ENCODE measurements around the gene UAP1L1. TPM values are rescaled to one million over a fixed set of nuclear protein-coding genes. Genes with fewer than 3 reads are reported as not detected.

Gene UAP1L1
- polyA plus RNA-seq, 2 of the 4 experiments (the other 2 are of a cell fraction), result 1.2 to 7.8 TPM

- TF ChIP-seq SREBF2 (IDR thresholded peaks at IDR 0.05) (no peak), RFX5 (IDR thresholded peaks at IDR 0.05) (no peak), POLR2A (IDR thresholded peaks at IDR 0.05; ENCODE audit: low read length) (peak; percentile 18; the same call in 1 of the 2 replicates), HEYL (CRISPR knock-in tag; IDR thresholded peaks at IDR 0.05) (no peak), HOXB13 (CRISPR knock-in tag; IDR thresholded peaks at IDR 0.05; ENCODE audit: low read depth) (peak; percentile 79; the same call in 1 of the 2 replicates), HMGXB4 (CRISPR knock-in tag; IDR thresholded peaks at IDR 0.05; ENCODE audit: borderline replicate concordance) (no peak; the same call in 1 of the 2 replicates), ATOH8 (CRISPR knock-in tag; IDR thresholded peaks at IDR 0.05; ENCODE audit: low read depth) (peak; percentile 40; the same call in 1 of the 2 replicates), JUN (IDR thresholded peaks at IDR 0.05) (no peak), TP53 (CRISPR knock-in tag; IDR thresholded peaks at IDR 0.05) (no peak; the same call in 1 of the 2 replicates)
These were observed 8.7 kb downstream of the UAP1L1 start (continued) for GRCh38 chr9:137085920-137086530.

DNA sequence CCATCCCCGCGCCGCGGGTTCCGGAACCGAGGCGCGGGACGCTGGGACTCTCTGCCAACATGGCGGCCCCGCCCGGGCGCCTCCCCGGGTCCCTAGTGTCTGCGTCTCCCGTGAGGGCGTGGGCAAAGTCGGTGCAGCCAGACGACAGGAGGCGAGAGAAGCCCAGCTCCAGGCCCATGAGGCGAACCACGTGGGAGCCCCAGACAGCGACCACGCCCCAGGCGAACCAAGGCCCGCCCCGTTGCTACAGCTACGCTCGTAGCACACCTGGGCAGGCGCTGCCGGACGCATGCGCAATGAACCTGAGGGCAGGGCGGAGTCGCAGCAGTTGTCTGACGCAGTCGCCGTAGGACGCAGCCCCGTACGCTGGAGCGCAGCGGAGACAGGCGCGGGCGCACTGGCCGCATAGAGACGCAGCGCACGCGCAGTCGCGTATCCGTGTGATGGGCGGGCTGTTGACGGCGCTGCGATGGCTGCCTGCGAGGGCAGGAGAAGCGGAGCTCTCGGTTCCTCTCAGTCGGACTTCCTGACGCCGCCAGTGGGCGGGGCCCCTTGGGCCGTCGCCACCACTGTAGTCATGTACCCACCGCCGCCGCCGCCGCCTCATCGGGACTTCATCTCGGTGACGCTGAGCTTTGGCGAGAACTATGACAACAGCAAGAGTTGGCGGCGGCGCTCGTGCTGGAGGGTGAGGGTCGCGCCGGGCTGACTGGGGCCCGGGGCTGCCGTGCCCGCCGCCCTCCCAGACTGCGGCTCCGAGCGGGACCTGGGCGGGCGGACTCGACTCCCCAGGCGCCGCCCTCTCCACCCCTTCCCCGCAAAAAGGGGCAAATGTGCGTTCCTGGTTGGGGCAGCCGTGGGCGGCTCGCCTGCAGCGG, 9.5 kb downstream of the UAP1L1 start, which contains the start of gene MAN1B1:
Gene MAN1B1, plus strand, starts transcription at position 455 of the 878 bp plus-strand sequence. Its CDS starts 15 bp downstream, at position 470.
- ChIA-PET CTCF (interaction anchor here (0.8 to 24.0 kb wide), 18 partner anchors 10 to 298 kb away, joined by 3 to 321 read pairs (median 6); partner anchors contain the start of genes FUT7, NPDC1, RNF224 and SAPCD2), POLR2A (interaction anchor here (0.6 to 2.5 kb wide), 20 partner anchors 9 to 156 kb away, joined by 3 to 19 read pairs (median 4); partner anchors contain the start of genes DPP7, NPDC1, PAXX and SAPCD2)
- peak within 1 kb of the TSS; percentile 88 for H3K4me3 ChIP-seq
- ATAC-seq, result peak; percentile 79 to 89
- peak within 1 kb of the TSS; percentile 99 for H3K4me2 ChIP-seq
- no peaks in the 10 kb centered on the region for H3K9me3 ChIP-seq
- peak within 1 kb of the TSS; percentile 95 to 100 for H3K27ac ChIP-seq
- peak; percentile 77 for FAIRE-seq
- peaks cover 41% of the 10 kb centered on the region for H3K4me1 ChIP-seq
- TF ChIP-seq, protein P1, sequence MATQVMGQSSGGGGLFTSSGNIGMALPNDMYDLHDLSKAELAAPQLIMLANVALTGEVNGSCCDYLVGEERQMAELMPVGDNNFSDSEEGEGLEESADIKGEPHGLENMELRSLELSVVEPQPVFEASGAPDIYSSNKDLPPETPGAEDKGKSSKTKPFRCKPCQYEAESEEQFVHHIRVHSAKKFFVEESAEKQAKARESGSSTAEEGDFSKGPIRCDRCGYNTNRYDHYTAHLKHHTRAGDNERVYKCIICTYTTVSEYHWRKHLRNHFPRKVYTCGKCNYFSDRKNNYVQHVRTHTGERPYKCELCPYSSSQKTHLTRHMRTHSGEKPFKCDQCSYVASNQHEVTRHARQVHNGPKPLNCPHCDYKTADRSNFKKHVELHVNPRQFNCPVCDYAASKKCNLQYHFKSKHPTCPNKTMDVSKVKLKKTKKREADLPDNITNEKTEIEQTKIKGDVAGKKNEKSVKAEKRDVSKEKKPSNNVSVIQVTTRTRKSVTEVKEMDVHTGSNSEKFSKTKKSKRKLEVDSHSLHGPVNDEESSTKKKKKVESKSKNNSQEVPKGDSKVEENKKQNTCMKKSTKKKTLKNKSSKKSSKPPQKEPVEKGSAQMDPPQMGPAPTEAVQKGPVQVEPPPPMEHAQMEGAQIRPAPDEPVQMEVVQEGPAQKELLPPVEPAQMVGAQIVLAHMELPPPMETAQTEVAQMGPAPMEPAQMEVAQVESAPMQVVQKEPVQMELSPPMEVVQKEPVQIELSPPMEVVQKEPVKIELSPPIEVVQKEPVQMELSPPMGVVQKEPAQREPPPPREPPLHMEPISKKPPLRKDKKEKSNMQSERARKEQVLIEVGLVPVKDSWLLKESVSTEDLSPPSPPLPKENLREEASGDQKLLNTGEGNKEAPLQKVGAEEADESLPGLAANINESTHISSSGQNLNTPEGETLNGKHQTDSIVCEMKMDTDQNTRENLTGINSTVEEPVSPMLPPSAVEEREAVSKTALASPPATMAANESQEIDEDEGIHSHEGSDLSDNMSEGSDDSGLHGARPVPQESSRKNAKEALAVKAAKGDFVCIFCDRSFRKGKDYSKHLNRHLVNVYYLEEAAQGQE (IDR thresholded peaks at IDR 0.05), result no peak
- TF ChIP-seq JUN (IDR thresholded peaks at IDR 0.05) (peak; percentile 73 to 89; a peak in 3 of 5 replicates), POLR2A (IDR thresholded peaks at IDR 0.05; ENCODE audit: low read length) (peak; percentile 89), MAX (IDR thresholded peaks at IDR 0.05) (peak; percentile 96), JUNB (IDR thresholded peaks at IDR 0.05) (no peak), MYC (IDR thresholded peaks at IDR 0.05; ENCODE audit: borderline replicate concordance, low read length) (peak; percentile 98), PHF8 (IDR thresholded peaks at IDR 0.05; ENCODE audit: borderline replicate concordance, low read depth) (peak; percentile 44; the same call in 1 of the 2 replicates), CBX2 (IDR thresholded peaks at IDR 0.05; ENCODE audit: borderline replicate concordance, low read depth) (no peak)
- TF ChIP-seq, protein P2, sequence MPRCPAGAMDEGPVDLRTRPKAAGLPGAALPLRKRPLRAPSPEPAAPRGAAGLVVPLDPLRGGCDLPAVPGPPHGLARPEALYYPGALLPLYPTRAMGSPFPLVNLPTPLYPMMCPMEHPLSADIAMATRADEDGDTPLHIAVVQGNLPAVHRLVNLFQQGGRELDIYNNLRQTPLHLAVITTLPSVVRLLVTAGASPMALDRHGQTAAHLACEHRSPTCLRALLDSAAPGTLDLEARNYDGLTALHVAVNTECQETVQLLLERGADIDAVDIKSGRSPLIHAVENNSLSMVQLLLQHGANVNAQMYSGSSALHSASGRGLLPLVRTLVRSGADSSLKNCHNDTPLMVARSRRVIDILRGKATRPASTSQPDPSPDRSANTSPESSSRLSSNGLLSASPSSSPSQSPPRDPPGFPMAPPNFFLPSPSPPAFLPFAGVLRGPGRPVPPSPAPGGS (IDR thresholded peaks at IDR 0.05), result 0 out of 3 replicates have a peak, but pooled peaks have one; percentile 36
- TF ChIP-seq, protein P3, sequence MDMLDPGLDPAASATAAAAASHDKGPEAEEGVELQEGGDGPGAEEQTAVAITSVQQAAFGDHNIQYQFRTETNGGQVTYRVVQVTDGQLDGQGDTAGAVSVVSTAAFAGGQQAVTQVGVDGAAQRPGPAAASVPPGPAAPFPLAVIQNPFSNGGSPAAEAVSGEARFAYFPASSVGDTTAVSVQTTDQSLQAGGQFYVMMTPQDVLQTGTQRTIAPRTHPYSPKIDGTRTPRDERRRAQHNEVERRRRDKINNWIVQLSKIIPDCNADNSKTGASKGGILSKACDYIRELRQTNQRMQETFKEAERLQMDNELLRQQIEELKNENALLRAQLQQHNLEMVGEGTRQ (IDR thresholded peaks at IDR 0.05), result peak; percentile 91
- TF ChIP-seq, protein P4, sequence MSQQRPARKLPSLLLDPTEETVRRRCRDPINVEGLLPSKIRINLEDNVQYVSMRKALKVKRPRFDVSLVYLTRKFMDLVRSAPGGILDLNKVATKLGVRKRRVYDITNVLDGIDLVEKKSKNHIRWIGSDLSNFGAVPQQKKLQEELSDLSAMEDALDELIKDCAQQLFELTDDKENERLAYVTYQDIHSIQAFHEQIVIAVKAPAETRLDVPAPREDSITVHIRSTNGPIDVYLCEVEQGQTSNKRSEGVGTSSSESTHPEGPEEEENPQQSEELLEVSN (IDR thresholded peaks at IDR 0.05; ENCODE audit: borderline replicate concordance, low read depth), result peak; percentile 67
- WGBS (ENCODE audit: missing lambda C conversion rate), result 2% methylated on average over 7 of the region's 101 CpGs
- DNase-seq (ENCODE audit: low read depth in 1 of 2, low spot score in 1 of 2), result peak; percentile 94 to 100

All from A549 (cell line).